Testis (tissue), 3 donors: Measurements from ENCODE around the gene TRIP4. TPM values are rescaled to one million over a fixed set of nuclear protein-coding genes. Genes with fewer than 3 reads are reported as not detected.

Experiments used
- polyA plus RNA-seq: library from polyadenylated mRNA; stranded (reverse); fragments of 350-450 nt; fragmentation: Illumina TruSeq; extraction: RNeasy Lipid Tissue Mini Kit (QIAGEN cat#74804); gene quantifications from one replicate; pipeline ENCODE4 v1.2.3, GENCODE V29; 2014; ENCODE audit warnings: low read depth, low replicate concordance; ENCODE audit not compliant: insufficient read depth
- small RNA-seq, 2 donors: library from RNA; depleted of rRNA; stranded (forward); fragments of <200 nt; gene quantifications; one replicate each; pipeline ENCODE3, GENCODE V24; 2016
- total RNA-seq, 2 donors: library from RNA; depleted of rRNA; stranded (reverse); fragments of >200 nt; gene quantifications; one replicate each; pipeline ENCODE4 v1.2.3, GENCODE V29; 2016

The TRIP4 gene
- total and polyA plus RNA-seq, 3 donors from 2014 or later: 17.1 to 23.4 (median 19.4) TPM

Small RNA genes within 50 kb of the gene (small RNA-seq; reads per million reads assigned to genes)
- 0 reads per million in 2 donors for gene RF00019
- 0 reads per million in 2 donors for gene RF00554

Other genes with a start within 250 kb of the TRIP4 start
- gene SNX22, start 236.1 kb upstream of the TRIP4 start, total RNA-seq: 1 to 10 TPM; 2.0 TPM
- 1.9 TPM for gene SNX22, start 236.1 kb upstream of the TRIP4 start, polyA plus RNA-seq
- gene PPIB, start 224.8 kb upstream of the TRIP4 start, total RNA-seq: 100 to 1,000 TPM; 202 to 302 TPM
- 288 TPM for gene PPIB, start 224.8 kb upstream of the TRIP4 start, polyA plus RNA-seq
- 10 to 100 TPM; 32.7 to 59.6 TPM for gene CSNK1G1, start 31.7 kb upstream of the TRIP4 start, total RNA-seq
- 77.5 TPM for gene CSNK1G1, start 31.7 kb upstream of the TRIP4 start, polyA plus RNA-seq
- gene PCLAF, start 6.4 kb upstream of the TRIP4 start, total RNA-seq: 10 to 100 TPM in 1 of 2 donors, 1 to 10 TPM in 1; 6.0 to 10.9 TPM
- gene PCLAF, start 6.4 kb upstream of the TRIP4 start, polyA plus RNA-seq: 19.5 TPM
- gene ZNF609, start 72.7 kb downstream of the TRIP4 start, total RNA-seq: 10 to 100 TPM; 48.7 to 60.5 TPM
- gene ZNF609, start 72.7 kb downstream of the TRIP4 start, polyA plus RNA-seq: 75.8 TPM